Measurements from ENCODE around the gene SRSF11.
A peak's percentile ranks its signal among the peaks of the same experiment; 100 is the strongest.

Gene SRSF11

GRCh38 chr1:70256664-70257063, 35.5 kb downstream of the SRSF11 start:
- no peaks in the 10 kb centered on the region for H3K9me3 ChIP-seq (ENCODE audit: insufficient read depth, low read length, severe bottlenecking)

DNA sequence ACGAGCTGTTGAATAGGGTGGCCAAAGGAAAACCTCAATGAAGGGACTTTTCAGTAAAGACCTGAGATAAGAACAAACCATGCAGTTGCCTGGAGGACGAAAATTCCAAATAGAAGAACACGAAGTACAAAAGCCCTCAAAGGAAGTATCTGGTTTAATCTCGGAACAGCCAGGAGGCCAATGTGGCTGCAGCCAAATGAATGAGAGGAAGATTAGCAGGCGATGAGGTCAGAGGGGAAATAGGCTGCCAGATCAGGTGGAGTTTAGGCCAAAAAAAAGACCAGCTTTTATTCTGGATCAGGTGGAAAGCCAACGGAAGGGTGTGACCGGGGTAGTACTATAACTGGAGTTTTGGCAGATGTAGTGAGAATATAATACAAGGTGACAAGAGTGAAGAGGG, 43.7 kb downstream of the SRSF11 start:
- DNase-seq (no peak), ATAC-seq (ENCODE audit: insufficient read depth, low read depth) (no peak)
- peaks cover 43% of the 10 kb centered on the region for H3K36me3 ChIP-seq (ENCODE audit: insufficient read depth, low read length)
- no peak overlapping the region for H3K27ac ChIP-seq (ENCODE audit: low read length)
- H3K9ac ChIP-seq (ENCODE audit: low read depth, low read length), result no peak overlapping the region
- no peak overlapping the region for H2AFZ ChIP-seq (ENCODE audit: low read depth, low read length)
- H3K4me2 ChIP-seq (ENCODE audit: insufficient read depth, low read length), result no peak overlapping the region
- H3K27me3 ChIP-seq (ENCODE audit: insufficient read depth, low read length, poor library complexity), result no peaks in the 10 kb centered on the region
- H3K9me3 ChIP-seq (ENCODE audit: insufficient read depth, low read length, severe bottlenecking), result no peaks in the 10 kb centered on the region
- no peaks in the 10 kb centered on the region for H4K20me1 ChIP-seq (ENCODE audit: insufficient read depth, low read length)
- TF ChIP-seq, protein P1, sequence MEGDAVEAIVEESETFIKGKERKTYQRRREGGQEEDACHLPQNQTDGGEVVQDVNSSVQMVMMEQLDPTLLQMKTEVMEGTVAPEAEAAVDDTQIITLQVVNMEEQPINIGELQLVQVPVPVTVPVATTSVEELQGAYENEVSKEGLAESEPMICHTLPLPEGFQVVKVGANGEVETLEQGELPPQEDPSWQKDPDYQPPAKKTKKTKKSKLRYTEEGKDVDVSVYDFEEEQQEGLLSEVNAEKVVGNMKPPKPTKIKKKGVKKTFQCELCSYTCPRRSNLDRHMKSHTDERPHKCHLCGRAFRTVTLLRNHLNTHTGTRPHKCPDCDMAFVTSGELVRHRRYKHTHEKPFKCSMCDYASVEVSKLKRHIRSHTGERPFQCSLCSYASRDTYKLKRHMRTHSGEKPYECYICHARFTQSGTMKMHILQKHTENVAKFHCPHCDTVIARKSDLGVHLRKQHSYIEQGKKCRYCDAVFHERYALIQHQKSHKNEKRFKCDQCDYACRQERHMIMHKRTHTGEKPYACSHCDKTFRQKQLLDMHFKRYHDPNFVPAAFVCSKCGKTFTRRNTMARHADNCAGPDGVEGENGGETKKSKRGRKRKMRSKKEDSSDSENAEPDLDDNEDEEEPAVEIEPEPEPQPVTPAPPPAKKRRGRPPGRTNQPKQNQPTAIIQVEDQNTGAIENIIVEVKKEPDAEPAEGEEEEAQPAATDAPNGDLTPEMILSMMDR (IDR thresholded peaks at IDR 0.05; ENCODE audit: borderline replicate concordance, extremely low read depth, low read length, poor library complexity, severe bottlenecking), result no peak
- TF ChIP-seq EZH2 (IDR thresholded peaks at IDR 0.05; ENCODE audit: borderline replicate concordance, low read depth, low read length, severe bottlenecking), result no peak
- H3K4me3 ChIP-seq (ENCODE audit: low read depth in 1 of 2, low read length in 2 of 2), result no peak overlapping the region
- H3K79me2 ChIP-seq (ENCODE audit: insufficient read depth, low read length), result no peaks in the 10 kb centered on the region
- H3K4me1 ChIP-seq (ENCODE audit: insufficient read depth, low read length), result no peaks in the 10 kb centered on the region

More at GRCh38 chr1:70256664-70257063, 35.5 kb downstream of the SRSF11 start:
- H3K4me2 ChIP-seq (ENCODE audit: insufficient read depth, low read length), result no peak overlapping the region
- no peak overlapping the region for H3K27ac ChIP-seq (ENCODE audit: low read length)
- peaks cover 19% of the 10 kb centered on the region for H3K36me3 ChIP-seq (ENCODE audit: insufficient read depth, low read length)
- H3K4me3 ChIP-seq (ENCODE audit: low read depth in 1 of 2, low read length in 2 of 2), result no peak overlapping the region
- ATAC-seq (ENCODE audit: insufficient read depth, low read depth) (no peak), DNase-seq (no peak)
- H4K20me1 ChIP-seq (ENCODE audit: insufficient read depth, low read length), result peaks cover 10% of the 10 kb centered on the region; the same call in 1 of the 2 replicates
- no peaks in the 10 kb centered on the region for H3K79me2 ChIP-seq (ENCODE audit: insufficient read depth, low read length)
- no peaks in the 10 kb centered on the region for H3K4me1 ChIP-seq (ENCODE audit: insufficient read depth, low read length)
- no peak overlapping the region for H3K9ac ChIP-seq (ENCODE audit: low read depth, low read length)
- no peaks in the 10 kb centered on the region for H3K27me3 ChIP-seq (ENCODE audit: insufficient read depth, low read length, poor library complexity)
- no peak for TF ChIP-seq EZH2 (IDR thresholded peaks at IDR 0.05; ENCODE audit: borderline replicate concordance, low read depth, low read length, severe bottlenecking)
- TF ChIP-seq, protein P1 (IDR thresholded peaks at IDR 0.05; ENCODE audit: borderline replicate concordance, extremely low read depth, low read length, poor library complexity, severe bottlenecking), result no peak
- H2AFZ ChIP-seq (ENCODE audit: low read depth, low read length), result no peak overlapping the region

- Histone ChIP-seq H2AFZ (ENCODE audit: low read depth, low read length) (no peak overlapping the region), H3K27ac (ENCODE audit: low read length) (no peak overlapping the region), H3K9me3 (ENCODE audit: insufficient read depth, low read length, severe bottlenecking) (no peaks in the 10 kb centered on the region), H3K36me3 (ENCODE audit: insufficient read depth, low read length) (peaks cover 52% of the 10 kb centered on the region), H3K9ac (ENCODE audit: low read depth, low read length) (no peak overlapping the region), H4K20me1 (ENCODE audit: insufficient read depth, low read length) (no peaks in the 10 kb centered on the region), H3K4me3 (ENCODE audit: low read depth in 1 of 2, low read length in 2 of 2) (no peak overlapping the region), H3K27me3 (ENCODE audit: insufficient read depth, low read length, poor library complexity) (no peaks in the 10 kb centered on the region), H3K4me2 (ENCODE audit: insufficient read depth, low read length) (no peak overlapping the region), H3K4me1 (ENCODE audit: insufficient read depth, low read length) (no peaks in the 10 kb centered on the region), H3K79me2 (ENCODE audit: insufficient read depth, low read length) (no peaks in the 10 kb centered on the region)
- TF ChIP-seq, protein P1 (IDR thresholded peaks at IDR 0.05; ENCODE audit: borderline replicate concordance, extremely low read depth, low read length, poor library complexity, severe bottlenecking), result no peak
- no peak for TF ChIP-seq EZH2 (IDR thresholded peaks at IDR 0.05; ENCODE audit: borderline replicate concordance, low read depth, low read length, severe bottlenecking)
- ATAC-seq (ENCODE audit: insufficient read depth, low read depth), result no peak
- DNase-seq, result no peak
Observed at GRCh38 chr1:70265946-70266345, 44.8 kb downstream of the SRSF11 start.

DNA sequence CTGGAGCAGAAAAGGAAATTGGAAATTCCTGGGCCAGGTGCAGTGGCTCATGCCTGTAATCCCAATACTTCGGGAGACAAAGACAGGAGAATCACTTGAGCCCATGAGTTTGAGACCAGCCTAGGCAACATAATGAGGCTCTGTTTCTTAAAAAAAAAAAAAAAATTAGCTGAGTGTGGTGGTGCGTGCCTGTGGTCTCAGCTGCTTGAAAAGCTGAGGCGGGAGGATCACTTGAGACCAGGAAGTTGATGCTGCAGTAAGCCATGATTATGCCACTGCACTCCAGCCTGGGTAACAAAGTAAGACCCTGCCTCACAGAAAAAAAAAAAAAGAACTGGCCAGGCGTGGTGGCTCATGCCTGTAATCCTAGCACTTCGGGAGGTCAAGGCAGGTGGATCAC, 56.7 kb downstream of the SRSF11 start:
- H3K9ac ChIP-seq (ENCODE audit: low read depth, low read length), result no peak overlapping the region
- H3K4me3 ChIP-seq (ENCODE audit: low read depth in 1 of 2, low read length in 2 of 2), result no peak overlapping the region
- H3K79me2 ChIP-seq (ENCODE audit: insufficient read depth, low read length), result no peaks in the 10 kb centered on the region
- TF ChIP-seq, protein P1 (IDR thresholded peaks at IDR 0.05; ENCODE audit: borderline replicate concordance, extremely low read depth, low read length, poor library complexity, severe bottlenecking), result no peak
- TF ChIP-seq EZH2 (IDR thresholded peaks at IDR 0.05; ENCODE audit: borderline replicate concordance, low read depth, low read length, severe bottlenecking), result no peak
- no peaks in the 10 kb centered on the region for H3K9me3 ChIP-seq (ENCODE audit: insufficient read depth, low read length, severe bottlenecking)
- peaks cover 32% of the 10 kb centered on the region; the same call in 1 of the 2 replicates for H3K36me3 ChIP-seq (ENCODE audit: insufficient read depth, low read length)
- H3K27ac ChIP-seq (ENCODE audit: low read length), result no peak overlapping the region
- no peaks in the 10 kb centered on the region for H3K4me1 ChIP-seq (ENCODE audit: insufficient read depth, low read length)
- H3K4me2 ChIP-seq (ENCODE audit: insufficient read depth, low read length), result no peak overlapping the region
- no peaks in the 10 kb centered on the region for H3K27me3 ChIP-seq (ENCODE audit: insufficient read depth, low read length, poor library complexity)
- ATAC-seq (ENCODE audit: insufficient read depth, low read depth), result peak; percentile 66
- H2AFZ ChIP-seq (ENCODE audit: low read depth, low read length), result no peak overlapping the region
- H4K20me1 ChIP-seq (ENCODE audit: insufficient read depth, low read length), result no peaks in the 10 kb centered on the region
- peak; percentile 14 for DNase-seq

Measured in DND-41 (cell line).